ENCODE results near the gene OR52N2.

DNA sequence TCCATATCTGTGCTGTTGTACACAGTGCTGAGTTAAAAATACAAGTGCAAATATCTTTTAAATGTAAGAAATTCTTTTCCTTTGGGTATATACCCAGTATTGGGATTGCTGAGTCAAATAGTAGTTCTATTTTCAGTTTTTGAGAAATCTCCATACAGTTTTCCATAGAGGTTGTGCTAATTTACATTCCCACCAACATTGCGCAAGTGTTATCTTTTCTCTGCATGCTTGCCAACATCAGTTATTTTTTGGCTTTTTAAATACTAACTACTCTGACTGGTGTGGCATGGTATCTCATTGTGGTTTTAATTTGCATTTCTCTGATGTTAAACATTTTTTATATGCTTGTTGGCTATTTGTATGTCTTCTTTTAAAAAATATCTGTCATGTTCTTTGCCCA lies 42.3 kb downstream of the OR52N2 start:
- TF ChIP-seq EZH2 (IDR thresholded peaks at IDR 0.05; ENCODE audit: low read length, missing control alignments), result no peak
- TF ChIP-seq, protein P1, sequence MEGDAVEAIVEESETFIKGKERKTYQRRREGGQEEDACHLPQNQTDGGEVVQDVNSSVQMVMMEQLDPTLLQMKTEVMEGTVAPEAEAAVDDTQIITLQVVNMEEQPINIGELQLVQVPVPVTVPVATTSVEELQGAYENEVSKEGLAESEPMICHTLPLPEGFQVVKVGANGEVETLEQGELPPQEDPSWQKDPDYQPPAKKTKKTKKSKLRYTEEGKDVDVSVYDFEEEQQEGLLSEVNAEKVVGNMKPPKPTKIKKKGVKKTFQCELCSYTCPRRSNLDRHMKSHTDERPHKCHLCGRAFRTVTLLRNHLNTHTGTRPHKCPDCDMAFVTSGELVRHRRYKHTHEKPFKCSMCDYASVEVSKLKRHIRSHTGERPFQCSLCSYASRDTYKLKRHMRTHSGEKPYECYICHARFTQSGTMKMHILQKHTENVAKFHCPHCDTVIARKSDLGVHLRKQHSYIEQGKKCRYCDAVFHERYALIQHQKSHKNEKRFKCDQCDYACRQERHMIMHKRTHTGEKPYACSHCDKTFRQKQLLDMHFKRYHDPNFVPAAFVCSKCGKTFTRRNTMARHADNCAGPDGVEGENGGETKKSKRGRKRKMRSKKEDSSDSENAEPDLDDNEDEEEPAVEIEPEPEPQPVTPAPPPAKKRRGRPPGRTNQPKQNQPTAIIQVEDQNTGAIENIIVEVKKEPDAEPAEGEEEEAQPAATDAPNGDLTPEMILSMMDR (conservative IDR thresholded peaks at IDR 0.05 in 1 of 2, IDR thresholded peaks at IDR 0.05 in 1 of 2; ENCODE audit: low read depth in 1 of 2, low read length in 2 of 2), result no peak
